Measurements from ENCODE around the gene RELN.

The RELN gene

GRCh38 chr7:104018425-104018824 lies 29.0 kb upstream of the RELN start:
- H3K36me3 ChIP-seq (ENCODE audit: control insufficient read depth in 1 of 2, insufficient read depth in 2 of 2, low read length in 2 of 2) = no peaks in the 10 kb centered on the region
- H3K9ac ChIP-seq (ENCODE audit: low read depth in 1 of 2, low read length in 2 of 2) = no peak overlapping the region
- H3K4me1 ChIP-seq (ENCODE audit: control insufficient read depth in 1 of 2, insufficient read depth in 2 of 2, low read length in 2 of 2) = no peaks in the 10 kb centered on the region
- no peaks in the 10 kb centered on the region for H3K27me3 ChIP-seq (ENCODE audit: control insufficient read depth in 1 of 2, insufficient read depth in 2 of 2, low read length in 2 of 2)
- H3K9me3 ChIP-seq (ENCODE audit: control insufficient read depth in 1 of 2, low read length in 2 of 2) = no peaks in the 10 kb centered on the region
- H3K27ac ChIP-seq (ENCODE audit: low read depth, low read length) = no peak overlapping the region
- H3K4me3 ChIP-seq (ENCODE audit: low read depth in 1 of 2, low read length in 2 of 2) = no peak overlapping the region

DNA sequence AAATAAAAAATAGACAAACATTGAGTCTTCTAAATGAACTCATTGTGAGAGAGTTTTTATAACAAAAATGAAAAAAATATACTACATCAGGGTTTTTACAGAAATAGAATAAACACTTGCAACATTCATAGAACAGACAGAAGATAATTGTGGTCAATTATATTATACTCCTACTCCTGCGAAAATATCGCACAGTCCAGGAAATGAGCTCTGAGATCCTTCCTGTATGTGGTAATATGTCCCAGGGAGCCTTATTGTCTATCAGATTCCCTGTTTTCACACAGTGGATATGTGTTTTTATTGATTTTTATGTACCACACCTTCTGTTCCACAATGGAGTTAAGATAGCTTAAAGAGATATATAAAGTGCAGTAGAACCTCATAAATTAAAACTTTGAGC lies 27.5 kb upstream of the RELN start:
- no peaks in the 10 kb centered on the region for H3K27me3 ChIP-seq (ENCODE audit: control insufficient read depth in 1 of 2, insufficient read depth in 2 of 2, low read length in 2 of 2)
- no peak overlapping the region for H3K4me3 ChIP-seq (ENCODE audit: low read depth in 1 of 2, low read length in 2 of 2)
- H3K4me1 ChIP-seq (ENCODE audit: control insufficient read depth in 1 of 2, insufficient read depth in 2 of 2, low read length in 2 of 2) = no peaks in the 10 kb centered on the region
- no peaks in the 10 kb centered on the region for H3K9me3 ChIP-seq (ENCODE audit: control insufficient read depth in 1 of 2, low read length in 2 of 2)
- H3K9ac ChIP-seq (ENCODE audit: low read depth in 1 of 2, low read length in 2 of 2) = no peak overlapping the region
- H3K36me3 ChIP-seq (ENCODE audit: control insufficient read depth in 1 of 2, insufficient read depth in 2 of 2, low read length in 2 of 2) = no peaks in the 10 kb centered on the region
- no peak overlapping the region for H3K27ac ChIP-seq (ENCODE audit: low read depth, low read length)

DNA sequence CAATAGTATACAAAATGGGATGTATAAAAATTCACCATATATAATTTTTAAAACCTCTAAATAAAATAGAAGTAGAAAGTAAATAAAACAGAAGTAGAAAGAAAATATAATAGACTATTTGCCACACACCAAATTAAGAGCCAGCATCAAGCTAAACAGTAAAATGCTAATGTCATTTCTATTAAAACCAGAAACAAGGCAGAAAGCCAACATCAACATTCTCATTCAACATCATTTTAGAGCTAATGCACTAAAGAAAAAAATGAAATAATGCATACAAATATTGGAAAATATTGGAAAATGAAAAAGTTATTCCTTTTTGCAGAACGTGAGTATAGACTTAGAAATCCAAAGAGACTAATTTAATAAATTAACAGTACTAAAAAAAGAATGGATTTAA lies 23.4 kb upstream of the RELN start:
- H3K4me1 ChIP-seq (ENCODE audit: control insufficient read depth in 1 of 2, insufficient read depth in 2 of 2, low read length in 2 of 2) = no peaks in the 10 kb centered on the region
- no peak overlapping the region for H3K27ac ChIP-seq (ENCODE audit: low read depth, low read length)
- H3K9me3 ChIP-seq (ENCODE audit: control insufficient read depth in 1 of 2, low read length in 2 of 2) = no peaks in the 10 kb centered on the region
- no peaks in the 10 kb centered on the region for H3K27me3 ChIP-seq (ENCODE audit: control insufficient read depth in 1 of 2, insufficient read depth in 2 of 2, low read length in 2 of 2)
- no peak overlapping the region for H3K4me3 ChIP-seq (ENCODE audit: low read depth in 1 of 2, low read length in 2 of 2)
- H3K9ac ChIP-seq (ENCODE audit: low read depth in 1 of 2, low read length in 2 of 2) = no peak overlapping the region
- H3K36me3 ChIP-seq (ENCODE audit: control insufficient read depth in 1 of 2, insufficient read depth in 2 of 2, low read length in 2 of 2) = no peaks in the 10 kb centered on the region

DNA sequence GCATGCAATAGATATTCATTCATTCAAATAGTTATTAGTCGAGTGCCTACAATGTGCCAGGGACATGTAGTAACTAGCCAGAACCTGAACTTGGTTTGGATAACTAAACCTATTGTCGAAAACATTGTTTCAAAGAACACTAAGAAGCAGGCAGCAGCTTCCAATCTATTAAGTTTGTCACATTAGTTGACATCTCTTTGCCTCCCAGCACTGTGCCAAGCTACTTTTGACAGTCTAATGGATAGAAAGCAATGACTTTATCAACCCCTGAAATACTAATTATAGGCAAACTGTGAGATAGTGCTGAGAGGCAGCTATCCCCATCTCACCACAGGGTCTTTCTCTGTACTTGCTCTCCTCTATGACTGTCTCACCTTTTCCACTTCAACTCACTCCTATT lies 22.4 kb upstream of the RELN start:
- no peaks in the 10 kb centered on the region for H3K4me1 ChIP-seq (ENCODE audit: control insufficient read depth in 1 of 2, insufficient read depth in 2 of 2, low read length in 2 of 2)
- no peak overlapping the region for H3K9ac ChIP-seq (ENCODE audit: low read depth in 1 of 2, low read length in 2 of 2)
- no peak overlapping the region for H3K4me3 ChIP-seq (ENCODE audit: low read depth in 1 of 2, low read length in 2 of 2)
- H3K36me3 ChIP-seq (ENCODE audit: control insufficient read depth in 1 of 2, insufficient read depth in 2 of 2, low read length in 2 of 2) = no peaks in the 10 kb centered on the region
- no peak overlapping the region for H3K27ac ChIP-seq (ENCODE audit: low read depth, low read length)
- no peaks in the 10 kb centered on the region for H3K27me3 ChIP-seq (ENCODE audit: control insufficient read depth in 1 of 2, insufficient read depth in 2 of 2, low read length in 2 of 2)
- no peaks in the 10 kb centered on the region for H3K9me3 ChIP-seq (ENCODE audit: control insufficient read depth in 1 of 2, low read length in 2 of 2)

GRCh38 chr7:104010052-104010909 lies 20.8 kb upstream of the RELN start:
- no peak overlapping the region for H3K9ac ChIP-seq (ENCODE audit: low read depth in 1 of 2, low read length in 2 of 2)
- H3K27ac ChIP-seq (ENCODE audit: low read depth, low read length) = no peak overlapping the region

DNA sequence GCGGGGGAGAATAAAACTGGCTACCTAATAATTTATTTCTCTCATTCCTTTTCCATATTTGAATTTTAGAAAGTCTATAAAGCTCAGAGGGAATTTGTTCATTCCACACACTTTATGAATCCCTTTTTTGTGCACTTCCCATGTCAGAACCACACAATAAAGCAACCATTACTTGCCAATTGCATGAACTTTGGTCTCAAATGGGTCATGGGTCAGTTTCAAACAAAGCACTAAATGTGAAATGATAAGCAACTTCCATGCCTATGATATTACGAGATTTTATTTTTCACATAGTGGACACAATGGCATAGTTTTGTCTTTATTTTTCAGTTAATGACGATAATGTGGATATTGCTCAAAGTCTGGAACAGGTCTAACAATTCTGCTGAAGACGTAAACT lies 18.6 kb upstream of the RELN start:
- no peak overlapping the region for H3K4me3 ChIP-seq (ENCODE audit: low read depth in 1 of 2, low read length in 2 of 2)
- H3K4me1 ChIP-seq (ENCODE audit: control insufficient read depth in 1 of 2, insufficient read depth in 2 of 2, low read length in 2 of 2) = no peaks in the 10 kb centered on the region
- H3K27ac ChIP-seq (ENCODE audit: low read depth, low read length) = no peak overlapping the region
- no peaks in the 10 kb centered on the region for H3K36me3 ChIP-seq (ENCODE audit: control insufficient read depth in 1 of 2, insufficient read depth in 2 of 2, low read length in 2 of 2)
- H3K27me3 ChIP-seq (ENCODE audit: control insufficient read depth in 1 of 2, insufficient read depth in 2 of 2, low read length in 2 of 2) = no peaks in the 10 kb centered on the region
- H3K9ac ChIP-seq (ENCODE audit: low read depth in 1 of 2, low read length in 2 of 2) = no peak overlapping the region
- no peaks in the 10 kb centered on the region for H3K9me3 ChIP-seq (ENCODE audit: control insufficient read depth in 1 of 2, low read length in 2 of 2)

More at GRCh38 chr7:104010052-104010909, 20.8 kb upstream of the RELN start:
- no peaks in the 10 kb centered on the region for H3K36me3 ChIP-seq (ENCODE audit: control insufficient read depth in 1 of 2, insufficient read depth in 2 of 2, low read length in 2 of 2)
- no peaks in the 10 kb centered on the region for H3K4me1 ChIP-seq (ENCODE audit: control insufficient read depth in 1 of 2, insufficient read depth in 2 of 2, low read length in 2 of 2)
- H3K4me3 ChIP-seq (ENCODE audit: low read depth in 1 of 2, low read length in 2 of 2) = no peak overlapping the region
- no peaks in the 10 kb centered on the region for H3K9me3 ChIP-seq (ENCODE audit: control insufficient read depth in 1 of 2, low read length in 2 of 2)
- H3K27me3 ChIP-seq (ENCODE audit: control insufficient read depth in 1 of 2, insufficient read depth in 2 of 2, low read length in 2 of 2) = no peaks in the 10 kb centered on the region

- Histone ChIP-seq H3K4me1 (ENCODE audit: control insufficient read depth in 1 of 2, insufficient read depth in 2 of 2, low read length in 2 of 2) (no peaks in the 10 kb centered on the region), H3K9ac (ENCODE audit: low read depth in 1 of 2, low read length in 2 of 2) (no peak overlapping the region), H3K36me3 (ENCODE audit: control insufficient read depth in 1 of 2, insufficient read depth in 2 of 2, low read length in 2 of 2) (no peaks in the 10 kb centered on the region), H3K27me3 (ENCODE audit: control insufficient read depth in 1 of 2, insufficient read depth in 2 of 2, low read length in 2 of 2) (no peaks in the 10 kb centered on the region), H3K9me3 (ENCODE audit: control insufficient read depth in 1 of 2, low read length in 2 of 2) (no peaks in the 10 kb centered on the region), H3K27ac (ENCODE audit: low read depth, low read length) (no peak overlapping the region), H3K4me3 (ENCODE audit: low read depth in 1 of 2, low read length in 2 of 2) (no peak overlapping the region)
Observed at GRCh38 chr7:104007614-104008013, 18.2 kb upstream of the RELN start.

- no peaks in the 10 kb centered on the region for H3K27me3 ChIP-seq (ENCODE audit: control insufficient read depth in 1 of 2, insufficient read depth in 2 of 2, low read length in 2 of 2)
- no peak overlapping the region for H3K27ac ChIP-seq (ENCODE audit: low read depth, low read length)
- no peak overlapping the region for H3K9ac ChIP-seq (ENCODE audit: low read depth in 1 of 2, low read length in 2 of 2)
- no peaks in the 10 kb centered on the region for H3K9me3 ChIP-seq (ENCODE audit: control insufficient read depth in 1 of 2, low read length in 2 of 2)
- no peaks in the 10 kb centered on the region for H3K36me3 ChIP-seq (ENCODE audit: control insufficient read depth in 1 of 2, insufficient read depth in 2 of 2, low read length in 2 of 2)
- no peaks in the 10 kb centered on the region for H3K4me1 ChIP-seq (ENCODE audit: control insufficient read depth in 1 of 2, insufficient read depth in 2 of 2, low read length in 2 of 2)
- H3K4me3 ChIP-seq (ENCODE audit: low read depth in 1 of 2, low read length in 2 of 2) = no peak overlapping the region
Observed at GRCh38 chr7:104005197-104005596, 15.7 kb upstream of the RELN start.

GRCh38 chr7:103996639-103997038 lies 7.2 kb upstream of the RELN start:
- Histone ChIP-seq H3K4me3 (ENCODE audit: low read depth in 1 of 2, low read length in 2 of 2) (no peak overlapping the region), H3K4me1 (ENCODE audit: control insufficient read depth in 1 of 2, insufficient read depth in 2 of 2, low read length in 2 of 2) (no peaks in the 10 kb centered on the region), H3K27me3 (ENCODE audit: control insufficient read depth in 1 of 2, insufficient read depth in 2 of 2, low read length in 2 of 2) (peaks cover 0 to 13% of the 10 kb centered on the region in 2 donors), H3K9ac (ENCODE audit: low read depth in 1 of 2, low read length in 2 of 2) (no peak overlapping the region), H3K36me3 (ENCODE audit: control insufficient read depth in 1 of 2, insufficient read depth in 2 of 2, low read length in 2 of 2) (no peaks in the 10 kb centered on the region), H3K9me3 (ENCODE audit: control insufficient read depth in 1 of 2, low read length in 2 of 2) (no peaks in the 10 kb centered on the region), H3K27ac (ENCODE audit: low read depth, low read length) (no peak overlapping the region)

- H3K36me3 ChIP-seq (ENCODE audit: control insufficient read depth in 1 of 2, insufficient read depth in 2 of 2, low read length in 2 of 2) = no peaks in the 10 kb centered on the region
- no peak overlapping the region for H3K4me3 ChIP-seq (ENCODE audit: low read depth in 1 of 2, low read length in 2 of 2)
- no peak overlapping the region for H3K9ac ChIP-seq (ENCODE audit: low read depth in 1 of 2, low read length in 2 of 2)
- H3K4me1 ChIP-seq (ENCODE audit: control insufficient read depth in 1 of 2, insufficient read depth in 2 of 2, low read length in 2 of 2) = no peaks in the 10 kb centered on the region
- H3K9me3 ChIP-seq (ENCODE audit: control insufficient read depth in 1 of 2, low read length in 2 of 2) = no peaks in the 10 kb centered on the region
- no peak overlapping the region for H3K27ac ChIP-seq (ENCODE audit: low read depth, low read length)
- peaks cover 5 to 18% of the 10 kb centered on the region in 2 donors for H3K27me3 ChIP-seq (ENCODE audit: control insufficient read depth in 1 of 2, insufficient read depth in 2 of 2, low read length in 2 of 2)
Observed at GRCh38 chr7:103996017-103996551, 6.6 kb upstream of the RELN start.

All from duodenal mucosa (tissue), 2 donors.